NT2/D1 (cell line): ENCODE measurements around the gene ZNF516.

ENCODE experiments used
- SUZ12 ChIP-seq: IDR thresholded peaks from 2 replicates; pipeline ENCODE4 v1.6.1; 2011; ENCODE audit not compliant: insufficient read length, insufficient read depth; ENCODE audit errors: extremely low read depth
- YY1 ChIP-seq: IDR thresholded peaks from 2 replicates; pipeline ENCODE4 v1.6.1; 2011; ENCODE audit not compliant: insufficient read length, insufficient read depth
- ZNF274 ChIP-seq: IDR thresholded peaks from 2 replicates; pipeline ENCODE4 v1.6.1; 2011; ENCODE audit warnings: mild to moderate bottlenecking, low read depth, low read length

DNA sequence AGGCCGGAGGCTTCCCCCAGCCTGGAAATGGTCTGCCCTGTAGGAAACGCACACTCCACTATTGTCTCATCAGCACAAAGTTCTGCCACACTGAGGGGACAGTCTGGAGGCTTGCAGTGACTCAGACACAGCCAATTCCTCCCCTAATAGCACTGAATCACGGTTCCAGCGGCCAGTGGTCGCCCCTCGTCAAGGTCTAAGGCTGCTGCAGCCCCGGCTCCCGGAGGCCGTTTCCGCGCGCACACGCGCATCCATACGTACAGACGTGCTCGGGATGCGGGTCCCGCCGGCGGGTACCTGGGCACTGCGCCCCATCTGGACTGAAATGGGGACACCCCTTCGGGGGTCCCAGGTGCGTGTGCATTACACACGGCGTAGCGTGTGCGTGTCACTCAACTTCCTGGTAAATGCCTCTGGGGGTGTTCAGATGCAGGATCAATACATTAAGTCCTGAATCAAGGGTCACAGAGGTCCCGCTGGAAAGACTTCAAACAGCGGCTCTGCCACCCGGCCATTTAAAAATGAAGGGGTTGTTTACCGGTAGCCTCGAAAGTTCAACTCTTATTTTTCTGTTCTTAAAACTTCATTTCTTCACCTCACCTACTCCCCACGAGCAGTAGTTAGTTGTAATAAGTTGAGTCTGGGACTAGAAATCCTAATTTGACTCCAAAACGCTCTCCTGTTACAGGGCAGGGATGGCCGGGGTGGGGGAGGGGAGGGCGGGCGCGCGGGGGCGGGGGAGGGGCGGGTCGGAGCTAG is 572 bp upstream of the ZNF516 start:
- TF ChIP-seq YY1 (no peak), ZNF274 (no peak), SUZ12 (no peak)
